ENCODE data around the gene PTPRM.

DNA sequence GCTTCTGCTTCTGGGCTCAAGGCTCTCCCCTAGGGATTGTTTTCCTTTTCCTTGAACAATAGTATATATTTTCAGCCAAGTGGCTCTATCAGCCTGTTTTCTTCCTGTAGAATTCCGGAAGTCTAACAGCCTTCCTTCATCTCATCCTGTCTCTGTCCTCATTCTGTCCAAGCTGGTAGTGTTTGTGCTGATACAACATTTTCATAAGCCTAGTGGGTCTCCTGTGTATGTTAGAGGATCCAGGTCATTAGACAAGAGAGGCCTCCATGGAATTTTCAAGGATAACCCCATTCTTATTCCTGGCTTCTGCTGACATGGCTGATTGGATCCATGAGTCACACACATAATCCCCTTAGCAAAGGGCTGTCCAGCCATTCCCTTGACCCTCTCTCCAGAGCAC, 467.6 kb downstream of the PTPRM start:
- TF ChIP-seq, protein P1, sequence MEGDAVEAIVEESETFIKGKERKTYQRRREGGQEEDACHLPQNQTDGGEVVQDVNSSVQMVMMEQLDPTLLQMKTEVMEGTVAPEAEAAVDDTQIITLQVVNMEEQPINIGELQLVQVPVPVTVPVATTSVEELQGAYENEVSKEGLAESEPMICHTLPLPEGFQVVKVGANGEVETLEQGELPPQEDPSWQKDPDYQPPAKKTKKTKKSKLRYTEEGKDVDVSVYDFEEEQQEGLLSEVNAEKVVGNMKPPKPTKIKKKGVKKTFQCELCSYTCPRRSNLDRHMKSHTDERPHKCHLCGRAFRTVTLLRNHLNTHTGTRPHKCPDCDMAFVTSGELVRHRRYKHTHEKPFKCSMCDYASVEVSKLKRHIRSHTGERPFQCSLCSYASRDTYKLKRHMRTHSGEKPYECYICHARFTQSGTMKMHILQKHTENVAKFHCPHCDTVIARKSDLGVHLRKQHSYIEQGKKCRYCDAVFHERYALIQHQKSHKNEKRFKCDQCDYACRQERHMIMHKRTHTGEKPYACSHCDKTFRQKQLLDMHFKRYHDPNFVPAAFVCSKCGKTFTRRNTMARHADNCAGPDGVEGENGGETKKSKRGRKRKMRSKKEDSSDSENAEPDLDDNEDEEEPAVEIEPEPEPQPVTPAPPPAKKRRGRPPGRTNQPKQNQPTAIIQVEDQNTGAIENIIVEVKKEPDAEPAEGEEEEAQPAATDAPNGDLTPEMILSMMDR (IDR thresholded peaks at IDR 0.05): no peak
- no peak for TF ChIP-seq EP300 (IDR thresholded peaks at IDR 0.05)
- TF ChIP-seq POLR2A (IDR thresholded peaks at IDR 0.05): no peak
- no peak for TF ChIP-seq POLR2AphosphoS5 (IDR thresholded peaks at IDR 0.05)

All from gastroesophageal sphincter (tissue), 3 donors.